Testis (tissue), 2 donors: Measurements from ENCODE around the gene TNS1.

ENCODE experiments used
- POLR2A ChIP-seq: fragments of 450-650 bp; IDR thresholded peaks from one replicate; pipeline ENCODE4 v1.6.1; 2017; ENCODE audit warnings: antibody characterized with exemption, mild to moderate bottlenecking, moderate library complexity
- TF ChIP-seq, protein P1 (sequence below), 3 experiments: fragments of 450-650 bp in 2 of 3; fragments of 200-600 bp in 1 of 3; sonication (generic) in 1 of 3; IDR thresholded peaks; one replicate each; pipeline ENCODE4 v1.5.1; 2016 to 2019; ENCODE audit warnings: antibody characterized with exemption in 3 of 3, mild to moderate bottlenecking in 2 of 3, moderate library complexity in 1 of 3

- TF ChIP-seq, protein P1, sequence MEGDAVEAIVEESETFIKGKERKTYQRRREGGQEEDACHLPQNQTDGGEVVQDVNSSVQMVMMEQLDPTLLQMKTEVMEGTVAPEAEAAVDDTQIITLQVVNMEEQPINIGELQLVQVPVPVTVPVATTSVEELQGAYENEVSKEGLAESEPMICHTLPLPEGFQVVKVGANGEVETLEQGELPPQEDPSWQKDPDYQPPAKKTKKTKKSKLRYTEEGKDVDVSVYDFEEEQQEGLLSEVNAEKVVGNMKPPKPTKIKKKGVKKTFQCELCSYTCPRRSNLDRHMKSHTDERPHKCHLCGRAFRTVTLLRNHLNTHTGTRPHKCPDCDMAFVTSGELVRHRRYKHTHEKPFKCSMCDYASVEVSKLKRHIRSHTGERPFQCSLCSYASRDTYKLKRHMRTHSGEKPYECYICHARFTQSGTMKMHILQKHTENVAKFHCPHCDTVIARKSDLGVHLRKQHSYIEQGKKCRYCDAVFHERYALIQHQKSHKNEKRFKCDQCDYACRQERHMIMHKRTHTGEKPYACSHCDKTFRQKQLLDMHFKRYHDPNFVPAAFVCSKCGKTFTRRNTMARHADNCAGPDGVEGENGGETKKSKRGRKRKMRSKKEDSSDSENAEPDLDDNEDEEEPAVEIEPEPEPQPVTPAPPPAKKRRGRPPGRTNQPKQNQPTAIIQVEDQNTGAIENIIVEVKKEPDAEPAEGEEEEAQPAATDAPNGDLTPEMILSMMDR (IDR thresholded peaks at IDR 0.05) = no peak
- no peak for TF ChIP-seq POLR2A
These were observed 19.5 kb upstream of the TNS1 start for GRCh38 chr2:218022131-218022850.
